SK-N-MC (cell line): Measurements from ENCODE around the gene AMMECR1.

Experiments
- EZH2 ChIP-seq: fragments of 200-600 bp; sonication (generic); IDR thresholded peaks from one replicate; pipeline ENCODE4 v1.6.1; 2017; ENCODE audit warnings: antibody characterized with exemption
- FOXP2 ChIP-seq: optimal IDR thresholded peaks from 2 replicates; pipeline ENCODE3; 2011; ENCODE audit warnings: mild to moderate bottlenecking, moderate library complexity; ENCODE audit not compliant: insufficient read depth; ENCODE audit errors: extremely low read length, control extremely low read depth
- POLR2AphosphoS5 ChIP-seq: IDR thresholded peaks from 2 replicates; pipeline ENCODE4 v1.6.1; 2012; ENCODE audit warnings: mild to moderate bottlenecking, low read depth, low read length, borderline replicate concordance

DNA sequence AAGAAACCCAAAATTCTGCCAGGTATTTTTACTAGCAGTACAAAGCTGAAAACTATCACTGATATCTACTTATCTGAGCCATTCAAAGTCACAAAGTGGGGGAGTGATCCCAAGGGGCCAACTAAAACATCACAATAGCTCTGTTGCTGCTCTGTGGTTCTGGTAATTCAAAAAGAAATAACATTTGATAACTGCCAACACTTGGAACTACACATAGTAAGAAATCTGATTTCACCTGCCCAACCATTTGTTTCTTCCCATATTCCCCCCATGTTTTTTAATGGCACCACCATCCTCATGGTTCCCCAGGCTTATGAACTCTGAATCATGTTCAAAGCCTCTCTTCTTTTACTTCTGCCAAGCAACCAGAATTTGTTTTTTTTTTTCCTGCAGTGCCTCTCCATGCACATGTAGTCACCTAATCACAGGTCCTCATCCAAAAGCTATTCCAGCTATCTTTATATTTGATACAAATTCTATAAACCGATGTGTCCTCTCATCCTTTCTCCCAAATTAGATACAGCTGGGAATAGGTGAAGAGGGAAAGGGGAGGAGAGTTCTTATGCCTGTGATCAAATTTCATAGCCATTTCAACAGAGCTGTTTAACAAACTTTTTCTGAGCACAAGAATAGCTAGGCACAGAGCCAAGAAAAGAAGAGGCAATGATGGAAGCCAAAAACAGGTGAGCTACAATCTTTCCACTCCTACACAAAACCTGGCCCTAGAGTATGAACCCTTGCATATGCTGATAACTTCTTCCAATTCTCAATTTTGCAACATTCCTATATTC lies 7.7 kb downstream of the AMMECR1 start:
- TF ChIP-seq POLR2AphosphoS5 (no peak), EZH2 (no peak), FOXP2 (no peak)
